ENCODE data around the gene WDTC1.

- TF ChIP-seq CTCF (IDR thresholded peaks at IDR 0.05; ENCODE audit: low read length), result no peak
- TF ChIP-seq EZH2 (IDR thresholded peaks at IDR 0.05; ENCODE audit: borderline replicate concordance, low read length), result no peak
These were observed 7.2 kb downstream of the WDTC1 start for GRCh38 chr1:27241677-27242076.
